ENCODE data around the gene RAD1.

GRCh38 chr5:34867660-34868059, 47.6 kb downstream of the RAD1 start:
- TF ChIP-seq CTCF (IDR thresholded peaks at IDR 0.05 in 4 of 5, conservative IDR thresholded peaks at IDR 0.05 in 1 of 5): no peak
- TF ChIP-seq POLR2A (IDR thresholded peaks at IDR 0.05): no peak

All from gastrocnemius medialis (tissue), 4 donors.